Smooth muscle cell of the brain vasculature (primary cell): ENCODE data around the gene IWS1.

Experiments
- DNase-seq: peaks from one replicate; pipeline ENCODE4 v3.0.0-alpha.2; 2012; ENCODE audit warnings: low read depth, low spot score

IWS1 gene

DNA sequence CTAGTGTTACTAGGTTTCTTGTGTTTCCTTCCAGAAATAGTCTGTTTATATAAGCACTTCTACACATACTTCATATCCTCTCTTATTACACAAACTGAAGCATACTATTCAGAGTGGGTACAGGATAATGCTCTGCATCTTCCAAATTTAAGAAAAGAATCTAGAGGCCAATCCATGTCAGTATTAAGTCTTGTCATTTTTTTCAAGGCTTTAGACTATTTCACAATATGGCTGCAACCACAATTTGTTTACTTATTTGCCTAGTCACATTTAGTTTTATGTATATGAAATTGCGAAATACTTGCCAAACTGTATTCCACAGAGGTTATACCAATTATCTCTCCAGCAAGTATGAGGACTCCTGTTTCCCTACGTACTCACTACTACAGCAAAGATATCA, 27.9 kb downstream of the IWS1 start:
- DNase-seq, result no peak

DNA sequence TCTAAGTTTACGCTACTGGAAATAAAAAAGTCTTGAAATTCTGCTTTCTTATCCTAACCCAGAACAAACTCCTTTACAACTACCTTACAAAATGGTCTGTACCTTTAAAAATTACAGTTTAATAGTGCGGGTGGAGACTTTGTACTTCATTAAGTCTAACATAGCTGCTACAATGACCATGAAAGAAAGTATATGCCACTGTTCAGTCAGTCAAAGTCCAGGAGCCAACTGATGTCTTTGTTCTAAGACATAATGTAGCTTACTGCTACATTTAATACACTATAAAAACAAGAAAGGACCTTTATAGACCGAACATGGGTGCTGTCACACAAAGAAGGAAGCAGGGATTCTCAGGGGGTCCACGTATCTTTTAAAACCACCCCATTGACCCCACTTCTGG, 36.0 kb downstream of the IWS1 start:
- no peak for DNase-seq

DNA sequence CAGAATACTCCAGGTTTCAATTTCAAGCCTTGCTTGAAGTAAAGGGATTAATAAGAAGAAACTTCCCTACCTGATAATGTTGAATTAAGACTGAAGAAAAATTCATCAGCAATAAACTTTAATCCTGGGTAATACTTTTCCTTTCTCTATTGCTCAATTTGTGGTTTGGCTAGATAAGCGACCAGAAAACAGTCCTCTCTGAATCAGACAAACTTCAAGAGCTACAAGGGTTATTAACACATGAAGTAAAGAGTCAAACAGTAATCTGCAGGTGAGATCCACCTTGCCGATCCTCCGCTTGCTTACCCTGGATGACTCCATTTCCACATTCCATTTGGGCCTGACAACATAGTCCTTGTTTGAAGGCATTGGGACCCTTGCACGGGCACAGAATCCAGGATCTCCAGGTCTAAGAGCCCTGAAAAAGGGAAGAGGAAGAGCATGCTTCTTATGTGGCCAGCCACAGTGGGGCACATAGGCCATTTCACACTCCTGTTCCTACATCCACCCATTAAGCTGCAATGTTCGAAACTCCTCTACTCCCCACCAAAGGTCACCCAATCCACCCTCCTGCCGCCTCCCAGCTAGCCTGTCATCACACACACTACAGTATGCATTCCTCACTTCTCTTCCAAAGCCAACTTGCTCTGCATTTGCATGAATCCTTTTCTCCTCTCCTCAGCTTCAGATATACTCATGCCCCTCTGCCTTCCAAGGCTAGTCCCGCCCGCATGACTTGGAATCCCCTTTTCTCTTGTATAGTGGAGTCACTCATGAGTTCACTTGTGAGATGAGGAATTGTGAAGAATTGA, 39.8 kb downstream of the IWS1 start:
- DNase-seq, result no peak

DNA sequence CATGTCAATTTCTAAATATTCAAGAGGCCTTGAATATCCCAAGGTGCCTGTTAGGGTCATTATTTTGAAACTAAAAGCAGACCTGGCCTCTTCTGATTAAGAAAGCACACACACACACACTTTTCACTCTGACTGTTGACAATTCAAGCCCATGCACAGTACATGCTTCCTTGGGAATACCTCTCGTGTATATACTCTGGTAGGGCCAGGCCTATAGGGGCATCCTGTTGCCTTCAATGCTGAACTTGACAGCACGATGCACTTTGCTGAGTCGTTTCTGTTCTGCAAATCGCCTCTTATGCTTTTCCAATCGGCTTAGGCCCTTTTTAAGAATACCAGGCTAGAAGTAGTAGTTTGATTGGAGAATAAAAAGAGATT, 40.6 kb downstream of the IWS1 start:
- DNase-seq, result no peak

DNA sequence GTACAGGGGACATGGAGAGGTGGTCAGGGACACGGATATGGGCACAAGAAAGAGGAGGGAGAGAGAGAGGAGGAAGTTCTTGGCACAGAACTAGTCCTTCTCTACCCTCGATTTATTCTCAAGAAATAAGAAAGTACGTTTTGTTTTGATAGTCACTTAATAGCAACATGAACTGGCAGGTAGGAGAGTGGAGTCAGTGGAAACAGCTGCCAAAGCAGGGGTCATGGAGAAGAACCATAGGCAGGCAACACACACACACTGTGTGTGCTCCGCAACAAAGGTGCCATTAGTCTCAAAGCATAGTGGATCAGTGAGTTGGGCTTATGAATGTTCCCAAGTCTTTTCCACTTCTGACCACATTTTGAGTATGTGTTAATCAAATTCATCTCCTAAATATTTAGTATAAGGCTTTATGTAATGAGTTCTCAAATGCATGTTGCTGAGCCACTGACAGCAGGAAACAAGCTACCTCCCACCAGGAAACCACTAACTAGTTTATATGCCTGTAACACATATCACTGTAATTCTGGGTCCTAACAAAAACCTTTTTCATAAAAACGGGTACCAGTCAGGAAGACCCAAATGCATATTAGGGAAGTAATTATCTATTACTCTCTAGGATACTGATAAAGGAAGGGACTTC, 41.1 kb downstream of the IWS1 start:
- no peak for DNase-seq

DNA sequence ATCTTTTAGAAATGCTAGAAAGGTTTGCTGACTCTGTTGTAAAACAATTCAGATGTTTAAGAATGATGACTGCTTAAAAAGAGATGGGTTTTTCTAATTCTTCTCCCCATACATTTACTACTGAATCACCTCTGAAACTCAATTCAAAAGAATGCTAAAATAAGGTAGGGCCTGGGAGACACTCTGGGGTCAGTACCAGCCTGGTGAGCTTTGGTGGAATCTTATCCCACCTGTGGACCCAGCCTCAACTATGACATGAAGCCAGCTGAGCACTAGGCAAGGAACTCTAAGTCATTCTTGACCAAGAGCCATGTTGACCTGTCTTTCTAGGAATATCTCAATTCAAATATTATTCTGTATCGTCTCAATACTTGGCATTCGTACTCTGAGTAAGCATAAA, 44.3 kb downstream of the IWS1 start:
- DNase-seq, result no peak

DNA sequence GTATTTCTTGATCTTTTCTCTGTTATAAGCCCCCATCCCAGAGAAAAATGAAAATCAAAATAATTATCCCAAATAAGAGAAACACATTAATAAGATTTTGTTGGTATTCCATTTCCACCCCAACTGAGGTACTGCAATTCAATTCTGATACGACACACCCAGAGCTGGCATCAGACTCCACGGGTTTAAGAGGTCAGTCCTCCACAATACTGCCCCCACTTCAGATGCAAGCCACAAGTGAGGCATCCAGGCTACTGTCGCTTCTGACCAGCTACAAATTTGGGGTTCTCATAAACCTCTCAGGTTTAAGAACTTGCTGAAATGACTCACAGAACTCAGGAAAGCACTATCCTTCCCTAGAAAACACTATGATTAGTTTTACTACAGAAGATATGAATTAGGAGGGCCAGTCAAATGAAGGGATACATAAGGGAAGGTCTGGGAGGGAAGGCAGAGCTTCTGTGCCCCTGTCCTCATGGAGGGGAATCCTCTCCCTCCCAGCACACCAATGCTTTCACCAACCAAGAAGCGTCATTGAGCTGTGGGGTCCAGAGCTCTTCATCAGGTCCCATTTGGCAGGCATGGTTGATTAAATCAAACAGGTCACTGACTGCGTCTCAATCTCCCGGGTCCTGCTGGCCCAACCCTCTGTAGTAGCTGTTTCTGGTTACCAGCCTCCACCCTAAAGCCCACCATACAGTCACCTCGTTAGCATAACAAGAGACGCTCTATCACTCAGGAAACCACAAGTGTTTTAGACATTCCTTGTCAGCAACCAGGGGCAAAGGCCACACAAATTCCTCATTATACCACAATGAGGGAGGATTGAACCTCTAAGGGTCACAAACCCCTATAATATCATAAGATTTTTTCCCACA, 46.2 kb downstream of the IWS1 start:
- DNase-seq, result no peak

DNA sequence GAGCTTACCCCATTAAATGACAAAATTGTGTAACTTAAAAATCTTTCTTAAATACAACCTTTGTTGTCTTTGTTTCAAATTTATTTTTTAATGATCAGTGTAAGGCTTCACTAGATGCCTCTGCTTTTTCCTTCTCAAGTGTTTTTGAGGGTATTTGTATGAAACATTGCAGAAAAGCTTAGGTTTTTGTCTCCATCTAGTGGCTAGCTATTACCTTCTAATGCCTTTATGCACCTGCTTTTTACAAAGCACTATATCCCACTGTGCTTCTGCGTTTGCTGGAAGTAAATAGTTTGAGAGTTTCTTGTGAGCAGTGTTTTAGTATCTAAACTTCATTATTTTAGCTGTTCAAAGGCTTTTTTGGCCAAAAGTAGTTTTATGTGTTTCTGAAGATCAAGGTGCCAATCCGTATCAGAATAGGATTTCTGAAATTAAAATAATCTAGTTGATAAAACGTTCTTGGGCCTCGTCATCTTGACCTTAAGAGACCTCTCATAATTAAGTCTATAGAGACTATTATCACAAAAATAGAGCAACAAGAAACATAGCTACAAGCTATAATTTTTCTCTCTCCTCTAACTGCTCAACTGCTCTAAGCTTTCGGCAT, 47.0 kb downstream of the IWS1 start:
- DNase-seq, result peak; percentile 37

DNA sequence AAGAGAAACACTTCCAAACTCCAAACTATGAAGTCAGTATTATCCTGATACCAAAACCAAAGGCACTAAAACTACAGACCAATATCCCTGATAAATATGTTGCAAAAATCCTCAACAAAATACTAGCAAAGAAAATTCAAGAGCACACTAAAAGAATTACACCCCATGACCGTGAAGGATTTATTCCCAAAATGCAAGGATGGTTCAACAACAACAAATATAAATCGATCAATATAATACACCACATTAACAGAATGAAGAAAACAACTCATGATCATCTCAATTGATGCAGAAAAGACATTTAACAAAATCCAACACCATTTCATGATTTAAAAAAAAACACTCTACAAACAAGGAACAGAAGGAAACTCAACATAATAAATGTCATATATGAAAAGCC, 50.5 kb downstream of the IWS1 start:
- no peak for DNase-seq

DNA sequence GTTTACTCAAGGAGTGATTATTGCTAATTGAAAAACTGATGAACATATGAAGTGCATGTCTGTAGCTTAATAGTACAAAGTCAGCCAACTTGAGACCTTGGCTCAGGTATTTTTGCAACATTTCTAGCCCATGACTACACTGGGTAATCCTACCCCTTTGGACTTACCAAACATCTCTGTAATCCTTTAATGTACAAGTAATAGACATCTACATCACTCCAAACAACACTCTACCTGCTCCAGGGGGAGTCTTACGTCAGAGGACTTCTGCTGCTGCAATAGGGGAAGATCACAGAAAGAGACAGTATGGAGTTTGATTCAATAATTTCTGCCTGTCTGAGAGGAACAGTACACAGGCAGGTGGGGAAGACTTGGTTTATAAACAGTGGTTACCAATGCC, 54.0 kb downstream of the IWS1 start:
- no peak for DNase-seq

DNA sequence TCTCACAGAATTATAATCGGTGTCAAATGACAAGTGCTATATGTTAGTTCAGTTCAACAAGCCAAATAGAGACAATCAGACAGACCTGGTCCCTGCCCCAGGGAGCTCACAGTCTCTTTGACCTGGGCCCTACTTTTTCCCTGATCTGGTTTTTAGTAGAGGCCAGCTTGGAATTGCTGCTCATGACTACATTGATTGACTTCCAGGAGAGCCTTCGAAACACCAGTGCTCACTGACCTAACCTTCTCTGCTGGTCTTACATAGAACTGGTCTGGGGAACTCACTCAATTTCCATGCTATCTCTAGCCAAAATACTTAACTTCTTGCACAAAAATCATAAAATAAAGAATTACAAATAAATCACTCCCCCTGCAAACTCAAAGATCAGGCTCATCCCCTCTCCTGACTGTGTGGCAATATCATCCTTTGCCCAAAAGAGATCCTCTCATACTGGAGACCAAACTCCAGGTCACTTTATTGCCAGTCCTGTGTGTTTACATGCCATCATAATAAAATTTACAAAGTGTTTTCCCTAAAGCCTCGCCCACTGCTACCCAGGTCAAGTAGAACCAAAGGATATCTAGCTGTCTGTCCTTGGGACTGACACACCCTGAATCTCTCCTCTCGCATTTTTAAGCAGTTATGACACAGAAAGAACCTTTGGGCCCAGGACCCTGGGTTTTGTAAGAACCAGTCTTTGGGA, 54.9 kb downstream of the IWS1 start:
- no peak for DNase-seq

DNA sequence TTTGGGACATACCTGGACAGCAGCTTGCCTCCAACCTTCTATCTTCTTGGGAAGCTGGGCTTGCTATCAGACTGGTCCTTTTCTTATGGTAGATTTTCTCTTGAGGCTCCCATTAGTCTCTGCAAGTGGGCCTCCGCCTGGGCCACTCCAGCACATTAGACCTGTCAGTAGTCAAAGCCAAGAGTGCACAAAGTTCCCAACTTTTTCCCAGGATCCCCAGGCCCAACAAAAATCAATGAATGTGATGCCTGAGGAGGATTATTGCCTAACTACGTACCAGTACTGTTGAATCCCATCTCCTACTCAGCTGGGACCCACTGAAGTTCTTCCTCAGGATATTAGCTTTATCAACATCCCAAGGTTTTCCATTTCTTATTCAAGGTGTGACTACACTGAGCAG, 56.3 kb downstream of the IWS1 start:
- DNase-seq, result no peak

DNA sequence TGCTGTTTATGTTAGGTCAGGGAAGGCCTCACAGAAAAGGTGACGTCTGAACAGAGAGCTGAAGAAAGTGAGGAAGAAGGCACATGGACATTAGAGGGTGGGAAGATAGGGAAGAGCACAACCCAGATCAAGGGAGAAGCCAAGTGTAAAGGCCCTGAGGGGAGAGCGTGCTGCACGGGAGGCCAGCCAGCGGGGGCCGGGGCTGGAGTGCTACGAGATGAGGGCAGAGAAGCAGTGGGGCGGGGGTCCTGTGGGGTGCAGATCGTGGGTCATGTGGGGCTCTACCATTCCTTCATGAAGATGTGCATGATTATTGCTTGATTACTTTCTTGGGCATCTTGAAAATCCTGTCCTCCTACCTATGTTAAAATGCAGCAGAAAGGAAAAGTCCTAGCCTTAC, 57.2 kb downstream of the IWS1 start:
- DNase-seq, result no peak

DNA sequence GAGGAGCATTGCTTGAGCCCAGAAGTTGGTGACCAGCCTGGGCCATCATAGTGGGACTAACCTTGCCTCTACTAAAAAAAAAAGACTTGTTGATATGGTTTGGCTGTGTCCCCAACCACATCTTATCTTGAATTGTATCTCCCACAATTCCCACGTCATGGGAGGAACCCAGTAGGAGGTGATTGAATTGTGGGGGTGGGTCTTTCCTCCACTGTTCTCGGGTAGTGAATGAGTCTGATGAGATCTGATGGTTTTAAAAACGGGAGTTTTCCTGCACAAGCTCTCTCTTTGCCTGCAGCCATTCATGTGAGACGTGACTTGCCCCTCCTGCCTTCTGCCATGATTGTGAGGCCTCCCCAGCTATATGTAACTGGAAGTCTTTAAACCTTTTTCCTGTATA, 61.0 kb downstream of the IWS1 start:
- no peak for DNase-seq

DNA sequence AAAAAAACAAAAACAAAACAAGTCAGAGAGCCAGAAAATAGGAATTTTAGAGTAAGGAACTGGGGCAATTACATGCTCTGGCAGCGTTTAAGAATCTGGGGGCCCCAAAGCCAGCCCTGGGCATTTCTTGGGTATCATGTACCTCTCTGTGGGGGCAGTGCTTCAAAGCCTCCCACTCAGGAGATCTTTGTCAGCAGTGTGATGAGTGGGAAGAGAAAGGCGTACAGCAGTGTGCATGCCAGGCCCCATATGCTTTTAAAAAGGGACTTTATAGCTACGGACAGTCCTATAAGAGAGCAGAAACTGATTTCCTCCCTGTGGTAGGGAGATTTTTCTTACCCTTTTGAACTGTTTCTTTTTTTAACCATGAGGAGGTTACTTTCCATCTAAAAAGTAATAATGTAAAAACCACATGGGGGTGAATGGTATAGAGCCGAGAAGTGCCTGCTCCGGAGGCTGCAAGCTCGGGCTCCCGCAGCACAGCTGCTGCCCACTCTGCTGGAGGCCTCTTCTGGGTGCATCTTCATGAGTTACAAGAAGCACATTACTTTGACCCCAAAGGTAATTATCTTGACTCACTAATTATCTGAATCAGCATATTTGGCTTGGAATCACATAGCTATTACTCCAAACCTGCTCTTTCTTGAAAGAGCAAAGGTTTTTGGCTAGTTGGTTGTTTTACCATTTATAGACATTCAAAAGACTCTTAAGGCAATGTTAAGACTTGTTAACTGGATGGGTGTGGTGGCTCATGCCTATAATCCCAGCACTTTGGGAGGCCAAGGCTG, 61.6 kb downstream of the IWS1 start:
- DNase-seq, result no peak

DNA sequence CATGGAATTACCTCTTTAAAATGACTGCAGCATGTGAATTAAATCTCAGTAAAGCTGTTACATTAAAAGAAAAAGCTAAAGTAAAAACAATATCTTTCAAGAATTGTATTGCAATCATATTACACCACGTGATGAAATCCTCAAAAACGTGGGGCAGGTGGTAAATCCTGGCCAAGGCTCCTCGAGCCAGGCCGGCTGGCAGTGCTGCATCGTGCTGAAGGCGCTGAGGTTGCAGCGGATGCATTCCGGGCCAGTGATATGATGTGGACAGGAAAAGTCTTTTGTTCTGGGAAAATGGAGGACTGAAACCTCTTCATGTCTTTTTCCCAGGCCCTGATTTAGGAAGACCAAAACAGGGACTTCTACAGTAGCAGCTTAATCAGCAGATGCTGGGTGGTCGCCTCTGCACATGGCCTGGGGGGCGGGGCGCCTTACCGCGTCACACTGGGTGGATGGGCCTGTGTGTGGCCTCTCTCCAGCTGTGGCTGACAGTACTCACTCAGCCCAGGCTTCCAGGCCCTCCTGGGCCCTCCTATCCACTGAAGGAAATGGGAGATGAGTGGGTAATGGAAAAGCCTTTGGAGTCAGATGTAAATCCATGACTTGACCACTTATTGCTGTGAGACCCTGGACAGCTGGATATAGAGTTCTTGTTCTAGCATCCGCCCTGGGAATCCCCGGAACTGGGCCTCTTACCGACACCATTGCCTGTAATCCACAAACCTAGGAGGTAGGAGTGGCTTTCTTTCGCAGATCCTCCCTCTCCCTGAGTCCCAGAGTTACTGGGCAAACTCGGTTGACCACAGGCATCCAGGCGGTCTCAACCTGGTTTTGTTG, 62.9 kb downstream of the IWS1 start:
- DNase-seq, result no peak

DNA sequence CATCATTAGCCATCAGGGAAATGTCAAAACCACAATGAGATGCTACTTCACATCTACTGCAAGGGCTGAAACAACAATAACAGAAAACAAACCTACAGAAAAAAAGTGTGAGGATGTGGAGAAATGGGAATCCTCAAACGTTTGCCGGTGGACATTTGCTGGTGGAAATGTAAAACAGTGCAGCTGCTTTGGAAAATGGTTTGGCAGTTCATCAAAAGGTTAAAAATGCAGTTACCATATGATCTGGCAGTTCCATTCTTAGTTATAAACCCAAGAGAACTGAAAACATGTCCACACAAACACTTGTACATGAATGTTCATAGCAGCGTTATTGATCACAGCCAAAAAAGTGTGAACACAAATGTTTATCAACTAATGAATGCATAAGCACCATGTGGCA, 63.8 kb downstream of the IWS1 start:
- DNase-seq, result no peak

DNA sequence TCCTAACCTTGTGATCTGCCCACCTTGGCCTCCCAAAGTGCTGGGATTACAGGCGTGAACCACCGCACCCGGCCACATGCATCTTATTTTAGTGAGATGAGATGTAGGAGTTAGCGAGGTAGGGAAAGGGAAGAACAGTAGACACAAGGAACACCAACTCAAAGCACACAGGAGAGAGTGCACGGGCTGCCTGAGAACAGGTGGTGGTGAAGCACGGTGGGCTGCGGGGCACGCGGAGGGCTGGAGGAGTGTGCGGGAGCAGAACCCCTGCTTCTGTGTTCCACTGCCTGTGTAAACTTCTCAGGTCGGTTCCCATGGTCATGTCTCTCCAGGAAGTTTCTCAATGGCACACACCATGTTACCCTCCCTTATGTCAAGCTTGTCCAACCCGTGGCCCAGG, 69.3 kb downstream of the IWS1 start:
- no peak for DNase-seq

DNA sequence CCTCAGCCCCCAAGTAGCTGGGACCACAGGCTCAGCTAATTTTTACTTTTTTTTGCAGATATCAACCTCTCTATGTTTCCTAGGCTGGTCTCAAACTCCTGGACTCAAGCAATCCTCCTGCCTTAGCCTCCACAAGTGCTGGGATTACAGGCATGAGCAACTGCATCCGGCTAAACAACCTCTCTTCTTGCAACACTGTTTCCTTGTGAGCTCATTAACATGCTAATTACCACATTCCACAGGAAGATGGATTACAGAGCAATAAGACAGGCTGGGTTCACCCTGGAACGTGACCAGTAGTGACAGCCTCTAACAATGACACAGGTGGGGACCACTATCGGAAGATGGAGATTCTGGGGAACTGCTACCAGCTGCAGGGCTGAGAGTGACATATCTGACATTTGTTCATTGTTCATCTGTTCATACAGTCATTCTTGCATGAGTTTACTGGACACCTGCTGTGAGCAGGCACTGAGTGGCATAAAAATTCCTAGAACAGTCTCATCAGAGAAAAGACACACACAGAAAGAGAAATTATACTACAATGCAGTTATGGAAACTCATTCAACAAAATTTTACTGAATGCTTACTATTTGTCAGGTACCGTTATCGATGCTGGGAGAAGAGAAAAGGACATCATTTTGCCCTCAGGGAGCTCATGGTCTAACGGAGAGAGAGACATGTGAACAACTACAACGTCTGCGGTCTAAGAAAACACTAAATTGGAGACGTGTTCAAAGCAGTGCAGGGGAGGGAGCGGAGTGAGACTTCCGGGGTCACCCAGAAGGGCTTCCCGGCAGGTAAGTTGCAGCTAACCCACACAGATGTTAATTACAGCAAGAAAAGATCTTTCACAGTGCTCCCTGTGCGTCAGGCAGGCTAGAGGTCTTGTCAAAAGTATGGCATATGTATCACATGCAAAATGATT, 70.5 kb downstream of the IWS1 start:
- DNase-seq, result no peak
